Gastrocnemius medialis (tissue), 4 donors: Measurements from ENCODE around the gene SMC1B. TPM values are rescaled to one million over a fixed set of nuclear protein-coding genes. Genes with fewer than 3 reads are reported as not detected.
A peak's percentile ranks its signal among the peaks of the same experiment; 100 is the strongest.

Experiments
- ATAC-seq, 2 donors: fragments of 150-250 bp; one replicate each; pipeline ENCODE4 v1.9.1; 2016
- DNase-seq, 2 donors: peaks; one replicate each; pipeline ENCODE4 v3.0.0-alpha.2; 2019
- H3K27ac ChIP-seq, 4 donors: fragments of 200-600 bp; sonication (generic); 1 replicate in 1 of 4; 2 replicates in 3 of 4; pipeline ENCODE4 v1.5.1; 2016 to 2018; ENCODE audit warnings: mild to moderate bottlenecking in 2 of 4, moderate library complexity in 1 of 4
- H3K27me3 ChIP-seq, 3 donors: fragments of 200-600 bp; sonication (generic) in 2 of 3; 1 replicate in 1 of 3; 2 replicates in 2 of 3; pipeline versions ENCODE4 v1.5.1 to v1.6.0; 2016 to 2019; ENCODE audit warnings: mild to moderate bottlenecking in 1 of 3, moderate library complexity in 1 of 3
- H3K36me3 ChIP-seq, 2 donors: fragments of 200-600 bp; sonication (generic) in 1 of 2; one replicate each; pipeline ENCODE4 v1.5.1; 2017 to 2018
- H3K4me1 ChIP-seq, 2 donors: fragments of 200-600 bp; sonication (generic) in 1 of 2; one replicate each; pipeline ENCODE4 v1.5.1; 2016 to 2017; ENCODE audit warnings: mild to moderate bottlenecking in 2 of 2
- H3K4me3 ChIP-seq, 4 donors: fragments of 200-600 bp; sonication (generic) in 3 of 4; 1 replicate in 1 of 4; 2 replicates in 3 of 4; pipeline ENCODE4 v1.5.1; 2016 to 2019; ENCODE audit warnings: mild to moderate bottlenecking in 2 of 4
- H3K9me3 ChIP-seq, 3 donors: fragments of 200-600 bp; sonication (generic) in 2 of 3; 1 replicate in 1 of 3; 2 replicates in 2 of 3; pipeline ENCODE4 v1.5.1; 2016 to 2019
- POLR2A ChIP-seq, 2 donors: fragments of 450-650 bp; IDR thresholded peaks; one replicate each; pipeline ENCODE4 v1.6.1; 2017; ENCODE audit warnings: antibody characterized with exemption in 2 of 2, mild to moderate bottlenecking in 2 of 2, moderate library complexity in 2 of 2
- in situ Hi-C, 4 donors: fragments of 200-750 bp; cut with MboI; loops; one replicate each; pipeline versions ENCODE4 v1.15.0 to v1.8.0; 2017; ENCODE audit warnings: low sequenced_read_pairs in 4 of 4
- intact Hi-C: fragments of 100-400 bp; cut with DNase I; formaldehyde crosslinking; loops from one replicate; pipeline ENCODE4 v1.15.1; 2023; ENCODE audit warnings: low total_unique reads
- total RNA-seq, 4 donors: library from RNA; depleted of rRNA; stranded (reverse); fragments of >200 nt; gene quantifications; one replicate each; pipeline versions ENCODE4 v1.1.0 to v1.2.3, GENCODE V29; 2016
- TF ChIP-seq, protein P1 (sequence below), 5 experiments: fragments of 450-650 bp in 3 of 5; fragments of 200-600 bp in 2 of 5; sonication (generic) in 2 of 5; IDR thresholded peaks in 4 of 5; conservative IDR thresholded peaks in 1 of 5; 1 replicate in 4 of 5; 2 replicates in 1 of 5; pipeline ENCODE4 v1.5.1; 2016 to 2019; ENCODE audit warnings: antibody characterized with exemption in 5 of 5, mild to moderate bottlenecking in 3 of 5, moderate library complexity in 3 of 5

The SMC1B gene
- total RNA-seq, 4 donors from 2014 or later: not detected

- ATAC-seq (peak; percentile 2 to 3), DNase-seq (no peak)
- intact Hi-C loops (no loop called here), in situ Hi-C loops (no loop called here)
- H3K27me3 ChIP-seq: no peaks in the 10 kb centered on the region
- H3K27ac ChIP-seq: peak overlapping the region; percentile 89 to 97 (median 96)
- peak overlapping the region; percentile 79 to 95 (median 89) for H3K4me3 ChIP-seq
- no peak for TF ChIP-seq POLR2A (IDR thresholded peaks at IDR 0.05)
- TF ChIP-seq, protein P1, sequence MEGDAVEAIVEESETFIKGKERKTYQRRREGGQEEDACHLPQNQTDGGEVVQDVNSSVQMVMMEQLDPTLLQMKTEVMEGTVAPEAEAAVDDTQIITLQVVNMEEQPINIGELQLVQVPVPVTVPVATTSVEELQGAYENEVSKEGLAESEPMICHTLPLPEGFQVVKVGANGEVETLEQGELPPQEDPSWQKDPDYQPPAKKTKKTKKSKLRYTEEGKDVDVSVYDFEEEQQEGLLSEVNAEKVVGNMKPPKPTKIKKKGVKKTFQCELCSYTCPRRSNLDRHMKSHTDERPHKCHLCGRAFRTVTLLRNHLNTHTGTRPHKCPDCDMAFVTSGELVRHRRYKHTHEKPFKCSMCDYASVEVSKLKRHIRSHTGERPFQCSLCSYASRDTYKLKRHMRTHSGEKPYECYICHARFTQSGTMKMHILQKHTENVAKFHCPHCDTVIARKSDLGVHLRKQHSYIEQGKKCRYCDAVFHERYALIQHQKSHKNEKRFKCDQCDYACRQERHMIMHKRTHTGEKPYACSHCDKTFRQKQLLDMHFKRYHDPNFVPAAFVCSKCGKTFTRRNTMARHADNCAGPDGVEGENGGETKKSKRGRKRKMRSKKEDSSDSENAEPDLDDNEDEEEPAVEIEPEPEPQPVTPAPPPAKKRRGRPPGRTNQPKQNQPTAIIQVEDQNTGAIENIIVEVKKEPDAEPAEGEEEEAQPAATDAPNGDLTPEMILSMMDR (IDR thresholded peaks at IDR 0.05 in 4 of 5, conservative IDR thresholded peaks at IDR 0.05 in 1 of 5): no peak
- H3K36me3 ChIP-seq: no peaks in the 10 kb centered on the region
- peaks cover 13 to 19% of the 10 kb centered on the region in 2 donors for H3K4me1 ChIP-seq
- H3K9me3 ChIP-seq: no peaks in the 10 kb centered on the region
Measured at GRCh38 chr22:45310331-45310976, 102.9 kb downstream of the SMC1B start.

DNA sequence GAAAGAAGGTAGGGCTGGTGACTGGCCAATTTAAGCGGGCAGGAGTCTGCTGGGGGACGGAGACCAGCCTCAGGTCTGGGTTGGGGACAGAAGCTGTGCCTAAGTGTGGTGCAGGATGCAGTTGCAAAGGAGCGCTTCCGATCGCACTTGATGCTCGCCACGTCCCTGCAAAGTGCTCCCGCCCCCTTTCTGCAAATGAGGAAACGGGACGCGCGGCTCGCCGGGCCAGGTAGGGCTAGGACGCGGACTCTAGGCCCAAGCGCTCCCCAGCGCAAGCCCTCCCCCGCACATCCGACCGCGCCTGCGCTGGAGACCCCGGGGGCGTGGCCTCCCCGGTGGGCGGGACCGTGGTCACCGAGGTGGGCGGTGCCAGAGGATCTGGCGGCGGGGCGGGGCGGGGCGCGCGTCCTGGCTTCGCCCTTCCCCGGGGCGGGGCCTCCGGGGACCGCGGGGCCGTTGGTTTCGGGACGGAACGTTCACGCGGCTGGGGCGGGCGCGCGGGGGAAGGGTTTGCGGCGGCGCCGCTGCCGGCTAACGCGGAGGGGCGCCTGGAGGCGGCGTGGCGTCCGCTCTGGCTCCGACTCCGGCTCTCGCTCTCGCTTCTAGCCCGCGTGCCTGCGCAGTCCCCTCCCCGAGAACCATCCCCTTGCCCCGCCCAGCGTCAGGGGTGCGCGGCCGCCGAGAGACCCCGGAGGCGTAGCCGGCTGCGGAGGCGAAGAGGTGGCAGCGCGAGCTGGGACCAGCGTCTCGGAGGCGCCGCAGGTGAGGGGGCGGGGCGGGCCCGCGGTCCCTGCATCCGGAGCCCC is 103.8 kb downstream of the SMC1B start, which contains the start of gene FAM118A:
TSS of gene FAM118A (plus strand) at position 513 of the 806 bp plus-strand sequence. CDS start 12,446 bp downstream, outside the sequence.
- in situ Hi-C loops (no loop called here), intact Hi-C loops (loop anchor here (2.0 kb wide), 2 partner anchors 25 to 37 kb away; partner anchors contain the start of gene UPK3A)
- Histone ChIP-seq H3K27ac (peak within 1 kb of the TSS; percentile 89 to 97 (median 96)), H3K36me3 (no peaks in the 10 kb centered on the region), H3K27me3 (no peaks in the 10 kb centered on the region), H3K9me3 (no peaks in the 10 kb centered on the region), H3K4me3 (peak within 1 kb of the TSS; percentile 79 to 95 (median 89)), H3K4me1 (peaks cover 7 to 14% of the 10 kb centered on the region in 2 donors)
- peak; percentile 97 to 99 for TF ChIP-seq POLR2A (IDR thresholded peaks at IDR 0.05)
- TF ChIP-seq, protein P1 (IDR thresholded peaks at IDR 0.05 in 4 of 5, conservative IDR thresholded peaks at IDR 0.05 in 1 of 5): peak in 1 of 5 experiments; percentile 19
- peak; percentile 88 to 89 for ATAC-seq
- DNase-seq: peak; percentile 87 to 91

- DNase-seq: no peak
Measured at GRCh38 chr22:45308957-45309421, 104.4 kb downstream of the SMC1B start.

GRCh38 chr22:45308391-45308956 is 104.9 kb downstream of the SMC1B start:
- peak overlapping the region; percentile 81 to 97 (median 96) for H3K27ac ChIP-seq
- DNase-seq (no peak), ATAC-seq (no peak)
- H3K27me3 ChIP-seq: no peaks in the 10 kb centered on the region
- no peak overlapping the region for H3K4me3 ChIP-seq
- H3K4me1 ChIP-seq: peaks cover 3 to 8% of the 10 kb centered on the region in 2 donors
- H3K36me3 ChIP-seq: no peaks in the 10 kb centered on the region
- no peaks in the 10 kb centered on the region for H3K9me3 ChIP-seq
- intact Hi-C loops: loop anchor here (2.0 kb wide), 2 partner anchors 24 to 36 kb away; partner anchors contain the start of gene UPK3A
- TF ChIP-seq, protein P1 (IDR thresholded peaks at IDR 0.05 in 4 of 5, conservative IDR thresholded peaks at IDR 0.05 in 1 of 5): no peak
- no peak for TF ChIP-seq POLR2A (IDR thresholded peaks at IDR 0.05)
- in situ Hi-C loops: no loop called here

More at GRCh38 chr22:45308957-45309421, 104.4 kb downstream of the SMC1B start:
- Histone ChIP-seq H3K27me3 (no peaks in the 10 kb centered on the region), H3K4me3 (peak overlapping the region; percentile 74 to 95 (median 86)), H3K9me3 (no peaks in the 10 kb centered on the region), H3K36me3 (no peaks in the 10 kb centered on the region), H3K4me1 (peaks cover 3 to 8% of the 10 kb centered on the region in 2 donors), H3K27ac (peak overlapping the region; percentile 81 to 97 (median 96))
- no peak for TF ChIP-seq POLR2A (IDR thresholded peaks at IDR 0.05)
- TF ChIP-seq, protein P1 (IDR thresholded peaks at IDR 0.05 in 4 of 5, conservative IDR thresholded peaks at IDR 0.05 in 1 of 5): no peak
- intact Hi-C loops (loop anchor here (2.0 kb wide), 2 partner anchors 24 to 36 kb away; partner anchors contain the start of gene UPK3A), in situ Hi-C loops (no loop called here)
- no peak for ATAC-seq
